Common myeloid progenitor, CD34-positive (primary cell): ENCODE measurements around the gene STIM1.

Experiments used
- CTCF ChIA-PET: fragments of 350-600 bp; sonication (Branson Sonifier 250); formaldehyde crosslinking; loops from one replicate; lab custom pipeline; 2021; ENCODE audit warnings: antibody characterized with exemption; lab: Charles Lee
- POLR2A ChIA-PET: fragments of 350-600 bp; sonication (Branson Sonifier 250); formaldehyde crosslinking; loops from one replicate; lab custom pipeline; 2021; ENCODE audit warnings: antibody characterized with exemption; lab: Charles Lee
- DNase-seq, 3 donors: peaks; one replicate each; pipeline versions ENCODE4 v3.0.0 to v3.0.0-alpha.2; 2013
- H3K27ac ChIP-seq, 2 experiments: 1 replicate in 1 of 2; 2 replicates in 1 of 2; pipeline ENCODE4 v1.7.0; 2013; ENCODE audit warnings: inconsistent platforms in 2 of 2, low read length in 2 of 2, mild to moderate bottlenecking in 2 of 2, low read depth in 1 of 2, moderate library complexity in 1 of 2; ENCODE audit not compliant: severe bottlenecking in 2 of 2, insufficient read depth in 1 of 2, poor library complexity in 1 of 2
- H3K27me3 ChIP-seq, 5 experiments: replicated peaks in 2 of 5; 1 replicate in 3 of 5; 2 replicates in 2 of 5; pipeline versions ENCODE4 v1.6.1 to v1.7.0; 2013; ENCODE audit warnings: low read length in 4 of 5, mild to moderate bottlenecking in 2 of 5, moderate library complexity in 2 of 5, inconsistent platforms in 1 of 5; ENCODE audit not compliant: insufficient read depth in 5 of 5, control insufficient read depth in 4 of 5
- H3K36me3 ChIP-seq, 4 experiments: 1 replicate in 2 of 4; 2 replicates in 2 of 4; pipeline versions ENCODE4 v1.6.1 to v1.7.0; 2013; ENCODE audit warnings: low read length in 3 of 4, control low read depth in 1 of 4, mild to moderate bottlenecking in 1 of 4; ENCODE audit not compliant: control insufficient read depth in 4 of 4, insufficient read depth in 4 of 4
- H3K4me1 ChIP-seq, 4 experiments: 1 replicate in 3 of 4; 2 replicates in 1 of 4; pipeline versions ENCODE4 v1.6.1 to v1.7.1; 2013; ENCODE audit warnings: low read length in 3 of 4, mild to moderate bottlenecking in 3 of 4, control low read depth in 1 of 4, inconsistent platforms in 1 of 4, moderate library complexity in 1 of 4; ENCODE audit not compliant: control insufficient read depth in 4 of 4, insufficient read depth in 4 of 4; ENCODE audit errors: control extremely low read depth in 1 of 4
- H3K4me3 ChIP-seq, 7 experiments: 1 replicate in 4 of 7; 2 replicates in 3 of 7; pipeline versions ENCODE4 v1.5.1 to v1.7.0; 2013; ENCODE audit warnings: mild to moderate bottlenecking in 7 of 7, low read length in 6 of 7, moderate library complexity in 6 of 7, inconsistent platforms in 2 of 7, low read depth in 2 of 7, control low read depth in 1 of 7; ENCODE audit not compliant: insufficient read depth in 4 of 7, control insufficient read depth in 1 of 7; ENCODE audit errors: extremely low read depth in 1 of 7
- H3K9me3 ChIP-seq, 5 experiments: 1 replicate in 4 of 5; 2 replicates in 1 of 5; pipeline versions ENCODE4 v1.6.1 to v1.7.1; 2013; ENCODE audit warnings: low read length in 4 of 5, mild to moderate bottlenecking in 2 of 5, inconsistent platforms in 1 of 5, low read depth in 1 of 5, moderate library complexity in 1 of 5; ENCODE audit not compliant: control insufficient read depth in 4 of 5, insufficient read depth in 2 of 5; ENCODE audit errors: control extremely low read depth in 1 of 5
- WGBS: methylation state at CpG from one replicate; pipeline ENCODE4 v1.1.5; 2013; ENCODE audit not compliant: insufficient coverage; 5-methylcytosine and 5-hydroxymethylcytosine counted together

The STIM1 gene

GRCh38 chr11:4066910-4067309 is 211.4 kb downstream of the STIM1 start:
- Histone ChIP-seq H3K27me3 (no peaks in the 10 kb centered on the region), H3K4me3 (no peak overlapping the region), H3K9me3 (no peaks in the 10 kb centered on the region), H3K36me3 (peaks cover 0 to 15% (median 0%) of the 10 kb centered on the region in 4 experiments), H3K27ac (peak overlapping the region in 1 of 2 experiments; percentile 2), H3K4me1 (peaks cover 10 to 68% (median 45%) of the 10 kb centered on the region in 4 experiments)
- ChIA-PET POLR2A (interaction anchor here (1.0 to 1.1 kb wide), 2 partner anchors 226 to 359 kb away, joined by 3 to 4 read pairs; partner anchors contain the start of gene RHOG), CTCF (interaction anchor here (1.0 to 15.6 kb wide), 13 partner anchors 9 to 247 kb away, joined by 3 to 423 read pairs (median 3); partner anchors contain the start of genes RHOG and STIM1)
- 20% methylated on average over 2 of the region's 5 CpGs for WGBS
- peak in 2 of 3 donors; percentile 65 to 76 for DNase-seq

- Histone ChIP-seq H3K4me1 (peaks cover 16 to 72% (median 50%) of the 10 kb centered on the region in 4 experiments), H3K27ac (peak overlapping the region in 1 of 2 experiments; percentile 11), H3K36me3 (peaks cover 5 to 19% (median 6%) of the 10 kb centered on the region in 4 experiments), H3K4me3 (peak overlapping the region in 2 of 7 experiments; percentile 8 to 31), H3K27me3 (no peaks in the 10 kb centered on the region), H3K9me3 (no peaks in the 10 kb centered on the region)
- WGBS = no CpG with 5 or more reads among the region's 1 CpG
- DNase-seq = peak; percentile 40 to 81 (median 77)
- CTCF ChIA-PET = interaction anchor here (0.6 to 15.6 kb wide), 7 partner anchors 12 to 1251 kb away, joined by 3 to 423 read pairs (median 4); partner anchors contain the start of genes RHOG and STIM1
- POLR2A ChIA-PET = no interaction called here
Observed at GRCh38 chr11:4068962-4069361, 213.5 kb downstream of the STIM1 start.

GRCh38 chr11:4071325-4071724 is 215.9 kb downstream of the STIM1 start:
- ChIA-PET POLR2A (no interaction called here), CTCF (interaction anchor here (1.2 to 15.6 kb wide), 17 partner anchors 7 to 298 kb away, joined by 3 to 423 read pairs (median 16); partner anchors contain the start of genes PGAP2, RHOG and STIM1)
- H3K27me3 ChIP-seq = no peaks in the 10 kb centered on the region
- DNase-seq = no peak
- H3K36me3 ChIP-seq = peaks cover 10 to 20% (median 15%) of the 10 kb centered on the region in 4 experiments
- peaks cover 13 to 54% (median 42%) of the 10 kb centered on the region in 4 experiments for H3K4me1 ChIP-seq
- H3K27ac ChIP-seq = no peak overlapping the region
- H3K9me3 ChIP-seq = no peaks in the 10 kb centered on the region
- H3K4me3 ChIP-seq = no peak overlapping the region

GRCh38 chr11:4071914-4072313 is 216.4 kb downstream of the STIM1 start:
- H3K36me3 ChIP-seq = peaks cover 10 to 20% (median 15%) of the 10 kb centered on the region in 4 experiments
- POLR2A ChIA-PET = no interaction called here
- CTCF ChIA-PET = interaction anchor here (0.6 to 15.6 kb wide), 39 partner anchors 8 to 350 kb away, joined by 3 to 423 read pairs (median 7); partner anchors contain the start of genes PGAP2, RHOG and STIM1
- peaks cover 13 to 48% (median 36%) of the 10 kb centered on the region in 4 experiments for H3K4me1 ChIP-seq
- no peaks in the 10 kb centered on the region for H3K27me3 ChIP-seq
- no peaks in the 10 kb centered on the region for H3K9me3 ChIP-seq
- no peak for DNase-seq
- no peak overlapping the region for H3K27ac ChIP-seq
- H3K4me3 ChIP-seq = no peak overlapping the region

- H3K27ac ChIP-seq = no peak overlapping the region
- CTCF ChIA-PET = interaction anchor here (0.6 to 15.6 kb wide), 67 partner anchors 9 to 359 kb away, joined by 3 to 423 read pairs (median 5); partner anchors contain the start of genes PGAP2, RHOG and STIM1
Observed at GRCh38 chr11:4072668-4073285, 217.3 kb downstream of the STIM1 start.

GRCh38 chr11:4074266-4074665 is 218.8 kb downstream of the STIM1 start:
- WGBS = 97% methylated on average over 7 of the region's 7 CpGs
- Histone ChIP-seq H3K36me3 (peaks cover 10 to 20% (median 16%) of the 10 kb centered on the region in 4 experiments), H3K9me3 (no peaks in the 10 kb centered on the region), H3K4me3 (no peak overlapping the region), H3K27ac (no peak overlapping the region), H3K27me3 (no peaks in the 10 kb centered on the region), H3K4me1 (peaks cover 11 to 25% (median 17%) of the 10 kb centered on the region in 4 experiments)
- DNase-seq = no peak
- POLR2A ChIA-PET = no interaction called here
- CTCF ChIA-PET = interaction anchor here (1.0 to 15.6 kb wide), 18 partner anchors 8 to 265 kb away, joined by 3 to 423 read pairs (median 14); partner anchors contain the start of genes PGAP2, RHOG and STIM1

More at GRCh38 chr11:4072668-4073285, 217.3 kb downstream of the STIM1 start:
- peak; percentile 80 to 88 (median 83) for DNase-seq
- H3K9me3 ChIP-seq = no peaks in the 10 kb centered on the region
- no peak overlapping the region for H3K4me3 ChIP-seq
- H3K36me3 ChIP-seq = peaks cover 10 to 20% (median 15%) of the 10 kb centered on the region in 4 experiments
- H3K27me3 ChIP-seq = no peaks in the 10 kb centered on the region
- H3K4me1 ChIP-seq = peaks cover 13 to 40% (median 30%) of the 10 kb centered on the region in 4 experiments
- POLR2A ChIA-PET = no interaction called here
- 0% methylated on average over 2 of the region's 4 CpGs for WGBS
